HCEC 1CT (cell line): ENCODE results near the gene SMAD7.
"Not testable (repeated sequence)": the region's sequence is repeated elsewhere in the genome, so short reads cannot be mapped to it uniquely, and the experiment has no call there.

Experiments
- DNase-seq: peaks from one replicate; pipeline ENCODE4 v3.0.0-alpha.2; 2017

Gene SMAD7

DNA sequence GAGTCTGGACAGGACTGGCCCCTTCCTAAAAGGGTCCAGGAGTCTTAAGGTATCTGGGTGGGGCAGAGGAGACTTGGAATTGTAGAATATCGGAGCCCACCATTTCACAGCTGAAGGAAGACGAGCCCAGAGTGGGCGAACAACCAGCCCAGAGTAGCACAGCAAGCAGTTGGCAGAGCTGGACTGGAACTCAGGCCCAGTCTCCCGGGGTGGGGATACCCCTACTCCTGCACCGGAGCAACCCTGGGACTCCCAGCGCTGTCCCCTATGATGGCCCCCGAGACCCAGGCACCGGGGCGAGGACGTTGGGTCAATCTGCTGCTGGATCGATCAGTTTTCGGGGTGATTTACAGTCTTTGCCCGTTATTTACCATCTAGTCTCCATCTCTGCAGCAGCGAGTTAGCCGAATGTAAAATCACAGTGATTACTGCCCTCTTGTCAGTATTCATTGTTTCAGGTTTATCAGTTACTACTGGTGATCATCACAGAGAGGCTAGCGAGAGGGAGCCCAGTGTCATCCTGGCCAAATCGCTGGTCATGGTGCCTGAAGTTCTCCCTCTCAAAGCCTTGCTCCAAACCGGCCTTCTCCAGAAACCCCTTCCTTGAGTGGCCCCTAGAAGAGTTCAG, 75.3 kb downstream of the SMAD7 start:
- DNase-seq = no peak

DNA sequence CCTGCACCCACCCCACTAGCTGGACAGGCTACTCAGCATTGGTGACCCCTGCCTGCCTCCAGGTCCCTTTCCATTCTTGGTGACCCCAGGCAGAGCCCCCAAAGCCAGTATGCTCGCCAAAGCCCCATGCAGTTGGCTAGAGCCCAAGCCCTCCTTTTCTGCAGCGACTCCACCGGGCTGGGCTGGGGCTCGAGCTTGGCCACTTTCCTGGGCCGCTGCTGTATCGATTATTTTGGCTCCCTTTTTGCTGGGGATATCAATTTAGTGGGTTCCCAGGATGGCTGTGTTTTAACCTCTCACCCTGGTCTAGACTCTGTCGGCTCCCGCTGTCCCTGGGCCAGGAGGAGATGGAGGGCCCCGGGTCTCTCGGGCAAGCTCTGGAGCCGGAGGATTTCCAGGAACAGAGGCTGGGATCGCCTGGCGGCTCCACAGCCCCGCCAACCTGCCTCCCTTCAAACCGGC, 76.0 kb downstream of the SMAD7 start:
- DNase-seq = no peak

DNA sequence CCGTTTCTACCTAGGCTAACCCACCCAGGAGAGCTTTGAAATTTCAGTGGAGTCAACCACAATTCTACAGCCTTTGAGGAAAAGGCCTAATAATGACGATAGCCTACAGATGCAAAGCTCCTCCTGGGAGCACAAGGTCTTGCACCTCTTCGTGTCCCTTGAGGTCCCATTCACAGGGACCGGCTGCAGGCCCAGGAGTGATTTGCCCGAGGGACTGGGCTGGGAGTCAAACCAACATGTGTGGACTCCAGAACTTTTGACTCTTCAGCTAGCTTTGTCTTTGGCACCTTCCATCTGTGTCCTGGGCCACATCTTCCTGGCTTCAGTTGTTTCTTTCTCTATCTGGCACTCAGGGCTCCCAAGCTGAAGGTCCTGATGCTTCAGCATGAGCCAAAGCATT, 76.5 kb downstream of the SMAD7 start:
- DNase-seq = no peak

DNA sequence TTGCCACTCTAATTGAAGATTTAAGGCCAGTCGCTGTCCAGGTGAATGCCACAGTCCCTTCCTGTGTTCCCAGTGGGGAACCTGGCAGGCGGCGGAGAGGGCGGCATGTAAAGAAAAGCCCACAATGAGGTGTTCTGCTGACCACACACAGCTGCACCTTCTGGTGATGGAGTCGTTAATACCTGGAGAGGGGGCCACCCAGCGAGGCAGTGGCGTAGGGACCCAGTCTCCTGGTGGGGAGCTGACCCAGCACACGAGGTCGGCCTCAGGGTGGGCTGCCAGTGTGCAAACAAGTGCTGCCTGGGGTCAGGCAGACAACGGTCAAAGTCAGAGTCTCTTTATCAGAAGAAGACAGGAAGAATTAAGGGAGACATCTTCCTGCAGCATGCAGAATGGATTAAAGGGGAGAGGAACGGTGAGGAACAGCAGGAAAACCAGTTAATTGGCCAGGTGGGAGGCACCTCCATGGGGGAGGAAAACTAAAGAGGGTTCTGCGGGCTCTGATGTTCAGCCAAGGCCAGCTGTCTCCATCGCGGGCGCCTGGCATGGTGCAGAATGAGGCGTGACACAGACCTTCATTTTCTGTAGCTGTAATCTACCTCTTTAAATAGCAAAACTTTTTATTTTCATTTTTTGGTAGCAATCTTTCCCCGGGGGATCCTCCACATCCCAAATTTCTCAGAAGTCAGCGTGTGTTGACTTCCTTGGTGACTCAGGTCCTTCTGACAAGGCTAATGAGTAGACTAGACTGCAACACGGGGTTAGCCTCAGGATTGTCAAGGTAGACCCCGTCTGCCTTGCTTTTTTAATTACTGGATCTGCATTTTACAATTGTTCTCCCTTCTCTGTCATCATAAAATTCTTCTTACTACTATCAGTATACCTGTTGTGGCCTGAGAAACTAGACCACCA, 78.3 kb downstream of the SMAD7 start:
- no peak for DNase-seq

DNA sequence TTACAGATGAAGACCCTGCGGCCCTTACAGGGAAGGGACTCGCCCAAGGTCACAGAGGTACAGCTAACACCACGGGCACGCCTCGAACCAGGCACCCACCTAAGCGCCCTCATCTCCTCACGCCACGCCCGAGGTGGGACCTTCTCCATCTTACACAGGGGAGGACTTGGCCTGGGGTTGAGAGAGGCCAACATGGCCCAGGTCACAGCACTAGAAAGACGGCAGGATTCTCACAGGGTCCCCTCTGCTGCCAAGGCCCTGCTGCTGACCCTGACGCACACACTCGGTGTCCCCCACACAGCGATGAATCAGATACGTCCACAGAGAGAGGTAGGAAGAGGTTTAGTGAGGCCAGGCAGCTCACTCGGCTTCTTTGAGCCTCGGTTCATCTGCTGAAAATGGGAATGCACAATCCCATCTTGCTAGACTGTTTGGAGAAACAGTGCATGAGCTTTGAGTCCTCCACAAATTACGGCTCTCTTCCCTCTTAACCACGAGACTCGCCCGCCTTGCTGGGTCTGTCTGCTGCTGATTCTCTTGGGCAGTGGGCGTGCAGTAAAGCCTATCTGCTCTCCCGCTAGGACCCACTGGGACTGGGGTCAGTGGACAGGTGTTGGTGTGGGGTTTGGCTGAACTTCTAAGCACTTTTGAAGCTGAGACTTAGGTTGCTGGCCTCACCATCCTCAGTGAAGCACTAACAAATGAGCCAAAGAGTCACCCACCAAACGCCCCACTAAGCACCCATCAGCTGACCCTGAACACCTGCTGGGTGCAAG, 79.2 kb downstream of the SMAD7 start:
- DNase-seq = no peak

DNA sequence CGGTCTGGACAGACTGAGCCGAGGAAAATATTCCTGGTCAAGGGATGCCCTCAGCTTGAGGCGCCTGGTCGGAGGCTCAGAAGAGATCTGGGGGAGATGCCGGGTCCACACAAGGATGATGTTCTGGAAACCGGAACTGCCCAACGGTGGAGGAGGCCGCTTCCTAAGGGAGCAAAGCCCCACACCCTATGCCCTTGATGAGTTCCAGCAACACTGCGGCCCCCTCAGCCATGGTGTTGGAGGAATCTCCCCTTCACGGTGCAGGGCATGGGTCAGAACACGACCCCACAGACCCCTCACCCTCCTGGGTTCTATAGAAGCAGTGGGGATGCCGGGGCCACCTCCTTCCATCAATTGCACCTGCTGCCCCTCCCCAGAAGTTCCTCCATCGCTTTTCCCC, 79.8 kb downstream of the SMAD7 start:
- DNase-seq = not testable (repeated sequence)
